CD4-positive, CD25-positive, alpha-beta regulatory T cell (primary cell): Measurements from ENCODE around the gene FBXO38. TPM values are rescaled to one million over a fixed set of nuclear protein-coding genes. Genes with fewer than 3 reads are reported as not detected.

ENCODE experiments used
- ATAC-seq, 2 donors: fragments of 150-1000 bp; cut with Tn5 transposase; one replicate each; pipeline ENCODE4 v1.10.0; 2021; ENCODE audit warnings: low read depth in 2 of 2, moderate number of reproducible peaks in 2 of 2, moderate library complexity in 1 of 2
- DNase-seq, 3 donors: peaks; one replicate each; pipeline versions ENCODE4 v3.0.0 to v3.0.0-alpha.2; 2012 to 2022; ENCODE audit warnings: mixed read lengths in 1 of 3
- H3K27ac ChIP-seq: one replicate; pipeline ENCODE4 v1.7.0; 2013; ENCODE audit warnings: mild to moderate bottlenecking, low read length; ENCODE audit not compliant: insufficient read depth, poor library complexity, severe bottlenecking
- H3K27me3 ChIP-seq: one replicate; pipeline ENCODE4 v1.7.0; 2013; ENCODE audit warnings: low read length; ENCODE audit not compliant: control insufficient read depth, insufficient read depth
- H3K36me3 ChIP-seq: one replicate; pipeline ENCODE4 v1.7.0; 2013; ENCODE audit warnings: mild to moderate bottlenecking, low read length, moderate library complexity; ENCODE audit not compliant: control insufficient read depth, insufficient read depth
- H3K4me1 ChIP-seq: 2 replicates; pipeline ENCODE4 v1.7.0; 2013; ENCODE audit warnings: mild to moderate bottlenecking, low read length; ENCODE audit not compliant: insufficient read depth, control insufficient read depth, poor library complexity, severe bottlenecking
- H3K4me3 ChIP-seq: one replicate; pipeline ENCODE4 v1.7.0; 2013; ENCODE audit warnings: low read depth, mild to moderate bottlenecking, low read length, moderate library complexity
- H3K9me3 ChIP-seq, 2 experiments: 1 replicate in 1 of 2; 2 replicates in 1 of 2; pipeline ENCODE4 v1.7.0; 2013; ENCODE audit warnings: low read length in 2 of 2, mild to moderate bottlenecking in 1 of 2, moderate library complexity in 1 of 2; ENCODE audit not compliant: control insufficient read depth in 2 of 2
- H3K27ac Mint-ChIP-seq, 3 donors: one replicate each; pipeline ENCODE4 v1.8.0; 2020 to 2022; ENCODE audit warnings: mild to moderate bottlenecking in 3 of 3, mixed read lengths in 3 of 3, moderate library complexity in 2 of 3
- H3K27me3 Mint-ChIP-seq: one replicate; pipeline ENCODE4 v1.8.0; 2022; ENCODE audit warnings: mild to moderate bottlenecking, mixed read lengths
- H3K36me3 Mint-ChIP-seq: one replicate; pipeline ENCODE4 v1.8.0; 2020; ENCODE audit warnings: mixed read lengths
- H3K4me1 Mint-ChIP-seq, 4 donors: one replicate each; pipeline ENCODE4 v1.8.0; 2020 to 2022; ENCODE audit warnings: mixed read lengths in 4 of 4, mild to moderate bottlenecking in 1 of 4
- H3K4me3 Mint-ChIP-seq, 4 donors: one replicate each; pipeline ENCODE4 v1.8.0; 2020 to 2022; ENCODE audit warnings: mild to moderate bottlenecking in 4 of 4, mixed read lengths in 4 of 4, moderate library complexity in 3 of 4
- H3K9me3 Mint-ChIP-seq, 7 donors: one replicate each; pipeline ENCODE4 v1.8.0; 2020 to 2022; ENCODE audit warnings: mixed read lengths in 7 of 7, mild to moderate bottlenecking in 3 of 7, moderate library complexity in 2 of 7
- polyA plus RNA-seq, 4 donors: library from polyadenylated mRNA; unstranded; fragments of 300-500 nt; fragmentation: Illumina TruSeq; gene quantifications; one replicate each; pipeline ENCODE4 v1.2.3, GENCODE V29; 2021
- total RNA-seq: library from RNA; stranded (reverse); gene quantifications from one replicate; pipeline ENCODE4 v1.2.3, GENCODE V29; 2022

The FBXO38 gene
- total and polyA plus RNA-seq, 5 donors from 2014 or later: 16.0 to 54.6 (median 20.4) TPM

DNA sequence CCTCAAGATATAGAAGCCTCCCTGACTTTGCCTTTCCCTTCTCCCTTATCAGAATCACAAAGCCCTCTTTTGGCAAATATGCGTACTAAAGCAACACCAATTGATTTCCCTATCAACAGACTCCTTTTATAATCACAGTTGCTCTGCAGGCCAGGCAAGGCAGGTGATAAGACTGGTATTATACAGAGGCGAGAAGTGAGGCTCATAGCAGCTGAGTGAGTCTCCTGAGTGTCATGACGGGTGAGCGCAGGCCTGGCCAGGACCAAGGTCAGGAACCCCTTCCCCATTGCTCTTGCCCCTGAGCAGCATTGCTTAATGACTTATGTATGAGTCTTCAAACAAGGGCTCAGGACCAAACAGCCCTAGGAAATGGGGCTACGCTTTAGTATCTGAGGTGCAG is 70.8 kb downstream of the FBXO38 start:
- Histone ChIP-seq H3K27ac (no peak overlapping the region), H3K4me3 (no peak overlapping the region), H3K27me3 (peaks cover 6% of the 10 kb centered on the region), H3K36me3 (no peaks in the 10 kb centered on the region), H3K9me3 (no peaks in the 10 kb centered on the region), H3K4me1 (no peaks in the 10 kb centered on the region)
- Mint-ChIP-seq H3K4me1 (no peaks in the 10 kb centered on the region), H3K27me3 (peaks cover 30% of the 10 kb centered on the region), H3K4me3 (no peak overlapping the region), H3K27ac (no peak overlapping the region), H3K36me3 (no peaks in the 10 kb centered on the region), H3K9me3 (no peaks in the 10 kb centered on the region)
- ATAC-seq (no peak), DNase-seq (no peak)

DNA sequence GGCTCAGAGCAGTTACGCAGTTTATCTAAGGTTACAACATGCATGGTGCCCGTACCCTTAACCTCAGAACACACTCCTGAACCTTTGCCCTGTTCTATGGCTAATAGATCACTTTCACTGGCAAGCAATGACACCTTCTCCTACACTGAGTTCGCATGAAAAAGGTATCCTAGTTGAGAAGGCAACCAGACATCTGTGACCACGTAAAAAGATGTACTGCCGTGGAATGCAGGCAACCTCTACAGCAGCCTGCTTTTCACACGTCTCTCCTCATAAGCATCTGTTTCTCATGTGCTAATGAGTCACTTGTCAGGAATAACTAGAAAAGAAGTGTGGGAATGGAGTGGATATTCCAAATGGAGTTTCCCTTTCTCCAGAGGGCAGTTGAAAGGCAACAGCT is 71.4 kb downstream of the FBXO38 start:
- DNase-seq: no peak
- H3K4me1 Mint-ChIP-seq: no peaks in the 10 kb centered on the region
- Histone ChIP-seq H3K27ac (no peak overlapping the region), H3K4me1 (no peaks in the 10 kb centered on the region), H3K9me3 (no peaks in the 10 kb centered on the region), H3K27me3 (peaks cover 6% of the 10 kb centered on the region), H3K36me3 (no peaks in the 10 kb centered on the region), H3K4me3 (no peak overlapping the region)
- no peak overlapping the region for H3K4me3 Mint-ChIP-seq
- no peak for ATAC-seq
- peaks cover 36% of the 10 kb centered on the region for H3K27me3 Mint-ChIP-seq
- H3K9me3 Mint-ChIP-seq: peaks cover 0 to 2% (median 0%) of the 10 kb centered on the region in 7 donors
- H3K36me3 Mint-ChIP-seq: no peaks in the 10 kb centered on the region
- H3K27ac Mint-ChIP-seq: no peak overlapping the region

DNA sequence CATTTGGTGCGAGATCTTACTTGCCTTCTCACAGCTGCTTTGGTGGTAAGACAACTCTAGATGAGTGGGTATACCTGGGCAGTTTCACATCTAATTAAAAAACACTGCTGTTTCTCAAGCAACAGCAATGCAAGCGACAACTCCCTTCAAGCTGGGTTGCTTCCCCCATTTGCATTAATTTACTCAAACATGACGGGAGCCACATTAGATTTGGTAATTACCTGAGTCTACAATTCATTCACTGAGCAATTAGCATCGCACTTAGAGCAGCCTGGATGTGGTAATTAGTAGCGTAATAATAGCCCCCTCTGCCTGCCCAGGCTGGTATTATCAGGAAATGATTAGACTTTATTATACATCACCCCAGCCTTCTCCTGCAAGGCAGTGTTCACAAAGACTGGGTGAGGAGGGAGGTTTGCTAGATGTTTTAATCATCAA is 73.4 kb downstream of the FBXO38 start:
- H3K27ac Mint-ChIP-seq: no peak overlapping the region
- no peak overlapping the region for H3K4me3 ChIP-seq
- peak; percentile 76 to 80 for ATAC-seq
- peaks cover 42% of the 10 kb centered on the region for H3K27me3 Mint-ChIP-seq
- H3K36me3 Mint-ChIP-seq: no peaks in the 10 kb centered on the region
- no peaks in the 10 kb centered on the region for H3K9me3 ChIP-seq
- H3K4me3 Mint-ChIP-seq: no peak overlapping the region
- no peak overlapping the region for H3K27ac ChIP-seq
- H3K9me3 Mint-ChIP-seq: peaks cover 0 to 2% (median 0%) of the 10 kb centered on the region in 7 donors
- no peaks in the 10 kb centered on the region for H3K36me3 ChIP-seq
- H3K4me1 Mint-ChIP-seq: no peaks in the 10 kb centered on the region
- peak; percentile 5 to 37 (median 31) for DNase-seq
- no peaks in the 10 kb centered on the region for H3K4me1 ChIP-seq
- H3K27me3 ChIP-seq: peaks cover 8% of the 10 kb centered on the region

DNA sequence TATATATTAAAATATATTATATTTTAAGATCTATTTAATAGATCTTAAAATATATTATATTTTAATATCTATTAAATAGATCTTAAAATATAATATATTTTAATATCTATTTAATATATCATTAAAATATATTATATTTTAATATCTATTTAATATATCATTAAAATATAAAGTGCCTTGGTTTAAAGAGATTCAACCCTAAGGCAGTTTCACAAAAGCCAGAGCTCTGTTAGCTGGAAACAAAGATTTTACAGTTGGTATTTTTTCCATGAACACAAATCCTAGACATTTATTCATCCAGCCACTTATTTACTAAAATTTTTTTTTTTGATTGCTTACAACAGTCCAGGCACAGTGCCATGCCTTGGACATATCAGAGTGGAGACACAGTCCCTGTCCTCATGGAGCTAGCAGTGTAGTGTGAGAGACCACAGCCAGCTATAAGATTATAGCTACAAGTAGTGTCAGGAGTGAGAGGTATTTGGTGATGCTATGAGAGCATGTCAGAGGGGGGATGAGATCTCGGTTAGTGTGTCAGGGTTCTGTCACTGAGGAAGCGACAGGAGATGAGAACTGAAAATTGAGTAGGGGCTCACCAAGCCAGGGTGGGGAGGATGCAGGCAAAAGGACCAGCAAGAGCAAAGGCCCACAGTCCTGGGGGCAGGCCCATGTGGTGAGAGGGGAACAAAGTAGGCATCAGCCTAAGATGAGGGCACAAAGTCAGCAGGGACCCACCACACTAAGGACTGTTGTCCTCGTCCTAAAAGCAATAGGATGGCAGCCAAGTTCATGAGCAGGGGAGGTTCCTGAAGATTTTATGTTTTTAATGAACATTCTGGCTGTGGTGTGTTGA is 74.5 kb downstream of the FBXO38 start:
- Mint-ChIP-seq H3K36me3 (no peaks in the 10 kb centered on the region), H3K9me3 (peaks cover 0 to 2% (median 0%) of the 10 kb centered on the region in 7 donors), H3K4me1 (no peaks in the 10 kb centered on the region), H3K27ac (no peak overlapping the region), H3K27me3 (peaks cover 44% of the 10 kb centered on the region), H3K4me3 (no peak overlapping the region)
- ATAC-seq (peak in 1 of 2 donors; percentile 15), DNase-seq (no peak)
- H3K27me3 ChIP-seq: peaks cover 8% of the 10 kb centered on the region
- no peaks in the 10 kb centered on the region for H3K36me3 ChIP-seq
- H3K9me3 ChIP-seq: no peaks in the 10 kb centered on the region
- no peaks in the 10 kb centered on the region for H3K4me1 ChIP-seq
- no peak overlapping the region for H3K27ac ChIP-seq
- no peak overlapping the region for H3K4me3 ChIP-seq

DNA sequence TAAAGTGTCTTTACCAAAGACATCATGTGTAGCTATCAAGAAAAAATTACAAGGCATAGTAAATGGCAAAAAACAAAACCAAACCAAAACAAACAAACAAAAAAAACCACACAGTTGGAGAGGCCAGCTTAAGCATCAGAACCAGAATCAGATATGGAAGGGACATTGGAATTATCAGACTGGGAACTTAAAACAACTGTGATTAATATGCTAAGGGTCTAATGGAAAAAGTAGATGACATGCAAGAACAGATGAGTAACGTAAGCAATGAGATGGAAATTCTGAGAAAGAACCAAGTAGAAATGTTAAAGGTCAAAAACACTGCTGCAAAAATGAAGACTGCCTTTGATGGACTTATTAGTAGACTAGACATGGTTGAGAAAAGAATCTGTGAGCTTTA is 75.9 kb downstream of the FBXO38 start:
- no peak for ATAC-seq
- Mint-ChIP-seq H3K4me1 (no peaks in the 10 kb centered on the region), H3K9me3 (peaks cover 0 to 2% (median 0%) of the 10 kb centered on the region in 7 donors), H3K4me3 (no peak overlapping the region), H3K27me3 (peaks cover 50% of the 10 kb centered on the region), H3K27ac (peak overlapping the region in 1 of 3 donors; percentile 9), H3K36me3 (no peaks in the 10 kb centered on the region)
- no peaks in the 10 kb centered on the region for H3K9me3 ChIP-seq
- no peak overlapping the region for H3K4me3 ChIP-seq
- H3K36me3 ChIP-seq: no peaks in the 10 kb centered on the region
- no peaks in the 10 kb centered on the region for H3K4me1 ChIP-seq
- H3K27me3 ChIP-seq: peaks cover 8% of the 10 kb centered on the region
- DNase-seq: no peak
- H3K27ac ChIP-seq: no peak overlapping the region

DNA sequence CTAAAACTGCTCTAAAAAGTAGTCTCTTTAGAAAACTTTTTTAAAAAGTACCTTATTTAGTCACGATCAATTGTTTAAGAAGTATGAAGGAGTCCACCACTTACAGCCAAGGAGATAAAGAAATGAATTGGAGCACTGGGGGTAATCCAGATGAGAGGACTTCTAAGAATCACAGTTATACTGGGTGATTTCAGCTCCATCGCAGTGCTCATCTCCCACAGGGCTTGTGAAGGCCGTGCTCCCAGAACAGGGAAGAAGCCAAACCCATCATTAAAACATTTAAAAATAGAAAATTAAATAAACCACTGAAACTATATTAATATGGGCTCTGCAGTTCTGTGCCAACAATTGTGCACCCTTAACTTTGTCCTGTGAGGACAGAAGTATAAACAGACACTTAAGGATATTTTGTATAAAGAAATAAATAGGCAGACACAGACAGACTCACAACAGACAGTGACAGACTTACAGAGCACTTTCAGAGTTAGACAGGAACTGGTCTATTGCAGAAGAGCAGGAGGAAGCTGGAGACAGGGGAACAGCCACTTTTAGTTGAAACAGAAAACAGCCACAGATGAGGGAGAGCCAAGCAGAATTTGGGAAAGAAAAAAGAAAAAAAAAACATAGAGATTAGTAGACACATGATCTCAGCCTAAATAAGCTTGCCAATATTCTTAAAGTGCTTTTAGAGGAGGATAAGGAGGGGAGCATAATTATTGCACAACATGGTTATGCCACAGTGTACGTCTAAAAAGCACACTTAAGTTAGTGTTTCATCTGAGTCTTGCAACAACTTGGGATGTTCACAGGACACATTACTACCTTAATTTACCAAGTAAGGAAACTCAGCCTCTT is 81.8 kb downstream of the FBXO38 start:
- Mint-ChIP-seq H3K9me3 (no peaks in the 10 kb centered on the region), H3K4me3 (no peak overlapping the region), H3K36me3 (no peaks in the 10 kb centered on the region), H3K4me1 (no peaks in the 10 kb centered on the region), H3K27ac (no peak overlapping the region), H3K27me3 (peaks cover 17% of the 10 kb centered on the region)
- no peak overlapping the region for H3K27ac ChIP-seq
- ATAC-seq (no peak), DNase-seq (no peak)
- H3K27me3 ChIP-seq: peaks cover 2% of the 10 kb centered on the region
- no peaks in the 10 kb centered on the region for H3K9me3 ChIP-seq
- H3K36me3 ChIP-seq: no peaks in the 10 kb centered on the region
- H3K4me1 ChIP-seq: no peaks in the 10 kb centered on the region
- H3K4me3 ChIP-seq: no peak overlapping the region

DNA sequence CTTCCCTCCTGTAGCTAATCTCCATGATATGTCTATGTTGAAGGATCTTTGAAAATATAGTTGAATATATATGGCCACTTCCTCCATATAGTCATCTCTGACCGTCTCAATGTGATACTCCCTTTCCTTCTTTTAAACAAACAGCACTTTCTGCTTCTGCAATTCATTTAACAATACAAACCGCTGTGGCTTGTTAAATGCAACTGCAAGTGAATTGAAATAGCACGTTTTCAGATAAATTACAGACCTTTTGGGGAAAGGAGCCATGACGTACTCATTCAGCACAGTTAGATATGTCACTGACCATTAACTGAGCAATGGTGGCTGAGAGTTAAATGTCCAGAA is 82.5 kb downstream of the FBXO38 start:
- no peaks in the 10 kb centered on the region for H3K27me3 ChIP-seq
- H3K4me1 Mint-ChIP-seq: no peaks in the 10 kb centered on the region
- no peak overlapping the region for H3K27ac Mint-ChIP-seq
- DNase-seq: no peak
- H3K9me3 ChIP-seq: no peaks in the 10 kb centered on the region
- peaks cover 16% of the 10 kb centered on the region for H3K27me3 Mint-ChIP-seq
- no peak overlapping the region for H3K4me3 Mint-ChIP-seq
- no peaks in the 10 kb centered on the region for H3K36me3 ChIP-seq
- H3K9me3 Mint-ChIP-seq: no peaks in the 10 kb centered on the region
- no peak for ATAC-seq
- H3K36me3 Mint-ChIP-seq: no peaks in the 10 kb centered on the region
- no peak overlapping the region for H3K27ac ChIP-seq
- H3K4me1 ChIP-seq: no peaks in the 10 kb centered on the region
- no peak overlapping the region for H3K4me3 ChIP-seq
